Uterus (tissue), 2 donors: Measurements from ENCODE around the gene PACRG.

ENCODE experiments used
- POLR2A ChIP-seq, 2 donors: fragments of 450-650 bp; IDR thresholded peaks; one replicate each; pipeline ENCODE4 v1.6.1; 2016; ENCODE audit warnings: antibody characterized with exemption in 2 of 2, mild to moderate bottlenecking in 1 of 2, moderate library complexity in 1 of 2
- TF ChIP-seq, protein P1 (sequence below), 4 experiments: fragments of 200-600 bp in 2 of 4; fragments of 450-650 bp in 2 of 4; sonication (generic) in 2 of 4; IDR thresholded peaks; one replicate each; pipeline ENCODE4 v1.5.1; 2016 to 2019; ENCODE audit warnings: antibody characterized with exemption in 4 of 4, mild to moderate bottlenecking in 2 of 4, moderate library complexity in 1 of 4

DNA sequence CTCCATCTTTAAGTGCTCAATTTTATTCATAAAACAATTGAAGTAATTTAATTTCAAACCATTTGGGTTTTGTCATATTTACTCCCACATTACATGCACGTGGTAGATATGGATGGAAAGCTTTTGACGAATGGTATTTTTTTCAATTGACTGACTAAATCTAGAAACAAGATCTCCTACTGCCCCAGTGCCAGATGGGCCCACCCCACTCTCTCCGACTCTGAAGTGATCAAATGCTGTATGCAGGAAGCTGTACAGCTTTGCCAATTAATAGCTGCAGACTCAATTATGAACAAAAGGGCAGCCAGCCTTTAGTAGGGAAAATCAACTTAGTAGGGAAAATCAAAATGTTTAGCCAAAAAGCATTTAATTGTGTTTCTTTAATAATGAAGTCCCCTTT, 46.2 kb downstream of the PACRG start:
- TF ChIP-seq POLR2A (IDR thresholded peaks at IDR 0.05), result no peak
- TF ChIP-seq, protein P1, sequence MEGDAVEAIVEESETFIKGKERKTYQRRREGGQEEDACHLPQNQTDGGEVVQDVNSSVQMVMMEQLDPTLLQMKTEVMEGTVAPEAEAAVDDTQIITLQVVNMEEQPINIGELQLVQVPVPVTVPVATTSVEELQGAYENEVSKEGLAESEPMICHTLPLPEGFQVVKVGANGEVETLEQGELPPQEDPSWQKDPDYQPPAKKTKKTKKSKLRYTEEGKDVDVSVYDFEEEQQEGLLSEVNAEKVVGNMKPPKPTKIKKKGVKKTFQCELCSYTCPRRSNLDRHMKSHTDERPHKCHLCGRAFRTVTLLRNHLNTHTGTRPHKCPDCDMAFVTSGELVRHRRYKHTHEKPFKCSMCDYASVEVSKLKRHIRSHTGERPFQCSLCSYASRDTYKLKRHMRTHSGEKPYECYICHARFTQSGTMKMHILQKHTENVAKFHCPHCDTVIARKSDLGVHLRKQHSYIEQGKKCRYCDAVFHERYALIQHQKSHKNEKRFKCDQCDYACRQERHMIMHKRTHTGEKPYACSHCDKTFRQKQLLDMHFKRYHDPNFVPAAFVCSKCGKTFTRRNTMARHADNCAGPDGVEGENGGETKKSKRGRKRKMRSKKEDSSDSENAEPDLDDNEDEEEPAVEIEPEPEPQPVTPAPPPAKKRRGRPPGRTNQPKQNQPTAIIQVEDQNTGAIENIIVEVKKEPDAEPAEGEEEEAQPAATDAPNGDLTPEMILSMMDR (IDR thresholded peaks at IDR 0.05), result no peak
